Measurements from ENCODE around the gene KANSL1L.

Gene KANSL1L

GRCh38 chr2:210072922-210073509 lies 98.2 kb downstream of the KANSL1L start:
- CTCF ChIA-PET, result interaction anchor here (0.7 to 1.6 kb wide), 4 partner anchors 65 to 125 kb away, joined by 3 to 7 read pairs (median 4); no protein-coding TSS in a partner anchor
- Mint-ChIP-seq H3K4me3 (no peak overlapping the region), H3K36me3 (no peaks in the 10 kb centered on the region), H3K27me3 (no peaks in the 10 kb centered on the region), H3K9me3 (no peaks in the 10 kb centered on the region), H3K4me1 (no peaks in the 10 kb centered on the region), H3K27ac (no peak overlapping the region)
- no peak for DNase-seq

- CTCF ChIA-PET, result interaction anchor here (1.0 kb wide), 1 partner anchor 108 kb away, joined by 3 read pairs; no protein-coding TSS in a partner anchor
- Mint-ChIP-seq H3K4me1 (no peaks in the 10 kb centered on the region), H3K9me3 (no peaks in the 10 kb centered on the region), H3K36me3 (no peaks in the 10 kb centered on the region), H3K4me3 (no peak overlapping the region), H3K27me3 (no peaks in the 10 kb centered on the region), H3K27ac (no peak overlapping the region)
- DNase-seq, result no peak
Observed at GRCh38 chr2:210072493-210072892, 98.7 kb downstream of the KANSL1L start.

GRCh38 chr2:210063306-210063705 lies 107.9 kb downstream of the KANSL1L start:
- CTCF ChIA-PET, result no interaction called here
- H3K27ac Mint-ChIP-seq, result no peak overlapping the region
- no peak for DNase-seq

GRCh38 chr2:210055825-210056224 lies 115.4 kb downstream of the KANSL1L start:
- no peaks in the 10 kb centered on the region for H3K27me3 Mint-ChIP-seq
- H3K4me3 Mint-ChIP-seq, result no peak overlapping the region
- no peak overlapping the region for H3K27ac Mint-ChIP-seq
- H3K4me1 Mint-ChIP-seq, result no peaks in the 10 kb centered on the region
- DNase-seq, result no peak
- H3K36me3 Mint-ChIP-seq, result no peaks in the 10 kb centered on the region
- CTCF ChIA-PET, result no interaction called here
- peaks cover 15% of the 10 kb centered on the region for H3K9me3 Mint-ChIP-seq

More at GRCh38 chr2:210063306-210063705, 107.9 kb downstream of the KANSL1L start:
- no peaks in the 10 kb centered on the region for H3K4me1 Mint-ChIP-seq
- no peaks in the 10 kb centered on the region for H3K27me3 Mint-ChIP-seq
- no peaks in the 10 kb centered on the region for H3K36me3 Mint-ChIP-seq
- peaks cover under 1% of the 10 kb centered on the region for H3K9me3 Mint-ChIP-seq
- no peak overlapping the region for H3K4me3 Mint-ChIP-seq

GRCh38 chr2:210054696-210055095 lies 116.5 kb downstream of the KANSL1L start:
- Mint-ChIP-seq H3K4me1 (no peaks in the 10 kb centered on the region), H3K27me3 (no peaks in the 10 kb centered on the region), H3K4me3 (no peak overlapping the region), H3K27ac (no peak overlapping the region), H3K36me3 (no peaks in the 10 kb centered on the region), H3K9me3 (peaks cover 15% of the 10 kb centered on the region)
- DNase-seq, result no peak
- CTCF ChIA-PET, result no interaction called here

GRCh38 chr2:210050885-210051284 lies 120.3 kb downstream of the KANSL1L start:
- H3K36me3 Mint-ChIP-seq, result no peaks in the 10 kb centered on the region
- no peak overlapping the region for H3K4me3 Mint-ChIP-seq
- no peaks in the 10 kb centered on the region for H3K4me1 Mint-ChIP-seq
- CTCF ChIA-PET, result interaction anchor here (1.4 kb wide), 1 partner anchor 9 kb away, joined by 3 read pairs; no protein-coding TSS in a partner anchor
- no peak for DNase-seq
- H3K27ac Mint-ChIP-seq, result no peak overlapping the region
- no peaks in the 10 kb centered on the region for H3K27me3 Mint-ChIP-seq
- H3K9me3 Mint-ChIP-seq, result peaks cover 10% of the 10 kb centered on the region

GRCh38 chr2:210049831-210050230 lies 121.4 kb downstream of the KANSL1L start:
- CTCF ChIA-PET, result no interaction called here
- Mint-ChIP-seq H3K4me3 (no peak overlapping the region), H3K27me3 (no peaks in the 10 kb centered on the region), H3K36me3 (no peaks in the 10 kb centered on the region), H3K9me3 (peaks cover 4% of the 10 kb centered on the region), H3K4me1 (no peaks in the 10 kb centered on the region), H3K27ac (no peak overlapping the region)
- DNase-seq, result no peak

- H3K9me3 Mint-ChIP-seq, result no peaks in the 10 kb centered on the region
- H3K36me3 Mint-ChIP-seq, result no peaks in the 10 kb centered on the region
- H3K27ac Mint-ChIP-seq, result no peak overlapping the region
- CTCF ChIA-PET, result no interaction called here
- no peak overlapping the region for H3K4me3 Mint-ChIP-seq
- H3K4me1 Mint-ChIP-seq, result no peaks in the 10 kb centered on the region
- DNase-seq, result no peak
- H3K27me3 Mint-ChIP-seq, result no peaks in the 10 kb centered on the region
Observed at GRCh38 chr2:210046851-210047500, 124.2 kb downstream of the KANSL1L start.

GRCh38 chr2:210038078-210038477 lies 133.1 kb downstream of the KANSL1L start:
- Mint-ChIP-seq H3K4me3 (no peak overlapping the region), H3K4me1 (no peaks in the 10 kb centered on the region), H3K9me3 (no peaks in the 10 kb centered on the region), H3K27me3 (no peaks in the 10 kb centered on the region), H3K27ac (no peak overlapping the region), H3K36me3 (peaks cover 3% of the 10 kb centered on the region)
- CTCF ChIA-PET, result interaction anchor here (0.6 kb wide), 1 partner anchor 161 kb away, joined by 3 read pairs; no protein-coding TSS in a partner anchor
- no peak for DNase-seq

GRCh38 chr2:210035679-210036078 lies 135.5 kb downstream of the KANSL1L start:
- Mint-ChIP-seq H3K4me3 (no peak overlapping the region), H3K36me3 (peaks cover 1% of the 10 kb centered on the region), H3K27ac (no peak overlapping the region), H3K27me3 (no peaks in the 10 kb centered on the region), H3K9me3 (no peaks in the 10 kb centered on the region), H3K4me1 (no peaks in the 10 kb centered on the region)
- DNase-seq, result no peak
- CTCF ChIA-PET, result no interaction called here

- no peak for DNase-seq
- no peaks in the 10 kb centered on the region for H3K4me1 Mint-ChIP-seq
- H3K9me3 Mint-ChIP-seq, result no peaks in the 10 kb centered on the region
- no peak overlapping the region for H3K27ac Mint-ChIP-seq
- H3K4me3 Mint-ChIP-seq, result no peak overlapping the region
- H3K27me3 Mint-ChIP-seq, result no peaks in the 10 kb centered on the region
- H3K36me3 Mint-ChIP-seq, result peaks cover 3% of the 10 kb centered on the region
- CTCF ChIA-PET, result no interaction called here
Observed at GRCh38 chr2:210034087-210034683, 137.0 kb downstream of the KANSL1L start.

- no peak for DNase-seq
- Mint-ChIP-seq H3K4me3 (no peak overlapping the region), H3K27me3 (no peaks in the 10 kb centered on the region), H3K4me1 (no peaks in the 10 kb centered on the region), H3K9me3 (no peaks in the 10 kb centered on the region), H3K27ac (no peak overlapping the region), H3K36me3 (peaks cover 16% of the 10 kb centered on the region)
- CTCF ChIA-PET, result no interaction called here
Observed at GRCh38 chr2:210028178-210028577, 143.0 kb downstream of the KANSL1L start.

- H3K4me3 Mint-ChIP-seq, result no peak overlapping the region
- no peaks in the 10 kb centered on the region for H3K27me3 Mint-ChIP-seq
- no peak overlapping the region for H3K27ac Mint-ChIP-seq
- H3K9me3 Mint-ChIP-seq, result no peaks in the 10 kb centered on the region
- DNase-seq, result no peak
- CTCF ChIA-PET, result no interaction called here
- H3K36me3 Mint-ChIP-seq, result peaks cover 20% of the 10 kb centered on the region
- H3K4me1 Mint-ChIP-seq, result no peaks in the 10 kb centered on the region
Observed at GRCh38 chr2:210027608-210028007, 143.6 kb downstream of the KANSL1L start.

- Mint-ChIP-seq H3K36me3 (peaks cover 38% of the 10 kb centered on the region), H3K27ac (peak overlapping the region; percentile 19), H3K9me3 (no peaks in the 10 kb centered on the region), H3K4me3 (no peak overlapping the region), H3K4me1 (no peaks in the 10 kb centered on the region), H3K27me3 (no peaks in the 10 kb centered on the region)
- CTCF ChIA-PET, result no interaction called here
- no peak for DNase-seq
Observed at GRCh38 chr2:210022824-210023223, 148.4 kb downstream of the KANSL1L start.

GRCh38 chr2:210020138-210020537 lies 151.1 kb downstream of the KANSL1L start:
- no peak overlapping the region for H3K4me3 Mint-ChIP-seq
- H3K27me3 Mint-ChIP-seq, result no peaks in the 10 kb centered on the region
- no peak overlapping the region for H3K27ac Mint-ChIP-seq
- no peaks in the 10 kb centered on the region for H3K4me1 Mint-ChIP-seq
- no peaks in the 10 kb centered on the region for H3K9me3 Mint-ChIP-seq
- H3K36me3 Mint-ChIP-seq, result peaks cover 43% of the 10 kb centered on the region
- DNase-seq, result no peak
- CTCF ChIA-PET, result no interaction called here

Data from activated naive CD4-positive, alpha-beta T cell treated with anti-CD3 and anti-CD28 coated beads, Interleukin-2, amount 10 ng/mL, durations not matched to agents 7 days and 5 days (primary cell).